GM18861 (cell line): ENCODE measurements around the gene MYLK.
"Not testable (repeated sequence)": the region's sequence is repeated elsewhere in the genome, so short reads cannot be mapped to it uniquely, and the experiment has no call there.

ENCODE experiments used
- ATAC-seq: cut with Tn5 transposase; IDR thresholded peaks from one replicate; pipeline ENCODE4 v1.9.1; 2021; ENCODE audit not compliant: unreplicated experiment

Gene MYLK

GRCh38 chr3:123753286-123753685 lies 130.8 kb downstream of the MYLK start:
- no peak for ATAC-seq

- no peak for ATAC-seq
These were observed 131.9 kb downstream of the MYLK start for GRCh38 chr3:123752228-123752627.

- ATAC-seq = no peak
These were observed 132.7 kb downstream of the MYLK start for GRCh38 chr3:123751433-123751832.

GRCh38 chr3:123750659-123751420 lies 133.3 kb downstream of the MYLK start:
- no peak for ATAC-seq

- no peak for ATAC-seq
These were observed 133.9 kb downstream of the MYLK start for GRCh38 chr3:123750209-123750608.

GRCh38 chr3:123749711-123750110 lies 134.4 kb downstream of the MYLK start:
- ATAC-seq = no peak

- ATAC-seq = no peak
These were observed 138.8 kb downstream of the MYLK start for GRCh38 chr3:123745184-123745855.

GRCh38 chr3:123744064-123744463 lies 140.1 kb downstream of the MYLK start:
- ATAC-seq = no peak

GRCh38 chr3:123743121-123743520 lies 141.0 kb downstream of the MYLK start:
- ATAC-seq = no peak

- ATAC-seq = no peak
These were observed 143.1 kb downstream of the MYLK start for GRCh38 chr3:123741041-123741511.

GRCh38 chr3:123740391-123740822 lies 143.7 kb downstream of the MYLK start:
- ATAC-seq = no peak

GRCh38 chr3:123739754-123740153 lies 144.4 kb downstream of the MYLK start:
- ATAC-seq = no peak

- ATAC-seq = no peak
These were observed 145.0 kb downstream of the MYLK start for GRCh38 chr3:123739106-123739505.

- ATAC-seq = not testable (repeated sequence)
These were observed 145.6 kb downstream of the MYLK start for GRCh38 chr3:123738522-123738921.

GRCh38 chr3:123737168-123737567 lies 147.0 kb downstream of the MYLK start:
- ATAC-seq = no peak

- ATAC-seq = no peak
These were observed 148.7 kb downstream of the MYLK start for GRCh38 chr3:123735456-123735855.

- ATAC-seq = no peak
These were observed 149.6 kb downstream of the MYLK start for GRCh38 chr3:123734527-123734902.

GRCh38 chr3:123733805-123734526 lies 150.2 kb downstream of the MYLK start:
- ATAC-seq = no peak

- ATAC-seq = no peak
These were observed 150.8 kb downstream of the MYLK start for GRCh38 chr3:123733341-123733740.

GRCh38 chr3:123732447-123732846 lies 151.7 kb downstream of the MYLK start:
- no peak for ATAC-seq

- ATAC-seq = no peak
These were observed 153.3 kb downstream of the MYLK start for GRCh38 chr3:123730829-123731228.

- no peak for ATAC-seq
These were observed 155.1 kb downstream of the MYLK start for GRCh38 chr3:123728991-123729390.
